Thyroid gland (tissue), 4 donors: Measurements from ENCODE around the gene PALMD. TPM values are rescaled to one million over a fixed set of nuclear protein-coding genes. Genes with fewer than 3 reads are reported as not detected.

ENCODE experiments used
- DNase-seq, 2 donors: peaks; one replicate each; pipeline ENCODE4 v3.0.0-alpha.2; 2019
- H3K27ac ChIP-seq, 3 donors: fragments of 200-600 bp; sonication (generic); 1 replicate in 2 of 3; 2 replicates in 1 of 3; pipeline ENCODE4 v1.5.1; 2016 to 2019; ENCODE audit warnings: mild to moderate bottlenecking in 1 of 3, moderate library complexity in 1 of 3
- H3K27me3 ChIP-seq: fragments of 200-600 bp; sonication (generic); one replicate; pipeline ENCODE4 v1.5.1; 2019
- H3K36me3 ChIP-seq, 2 donors: fragments of 200-600 bp; sonication (generic); one replicate each; pipeline ENCODE4 v1.5.1; 2016 to 2019
- H3K4me1 ChIP-seq, 2 donors: fragments of 200-600 bp; sonication (generic); one replicate each; pipeline ENCODE4 v1.5.1; 2017 to 2019
- H3K4me3 ChIP-seq, 3 donors: fragments of 200-600 bp; sonication (generic); replicated peaks in 1 of 3; 1 replicate in 2 of 3; 2 replicates in 1 of 3; pipeline ENCODE4 v1.5.1; 2016; ENCODE audit warnings: mild to moderate bottlenecking in 1 of 3
- H3K9me3 ChIP-seq: fragments of 200-600 bp; sonication (generic); one replicate; pipeline ENCODE4 v1.5.1; 2017
- CTCF ChIP-seq, 6 experiments: fragments of 200-600 bp in 3 of 6; fragments of 450-650 bp in 3 of 6; sonication (generic) in 3 of 6; IDR thresholded peaks; one replicate each; pipeline ENCODE4 v1.5.1; 2016 to 2019; ENCODE audit warnings: antibody characterized with exemption in 6 of 6, mild to moderate bottlenecking in 2 of 6, inconsistent platforms in 1 of 6, moderate library complexity in 1 of 6
- POLR2A ChIP-seq, 2 donors: fragments of 450-650 bp; IDR thresholded peaks; one replicate each; pipeline ENCODE4 v1.6.1; 2017; ENCODE audit warnings: antibody characterized with exemption in 2 of 2, mild to moderate bottlenecking in 2 of 2, moderate library complexity in 1 of 2
- WGBS, 2 donors: methylation state at CpG; one replicate each; pipeline ENCODE4 v1.1.5; 2017; 5-methylcytosine and 5-hydroxymethylcytosine counted together
- intact Hi-C: fragments of 100-400 bp; cut with DNase I; formaldehyde crosslinking; loops from one replicate; pipeline ENCODE4 v1.15.1; 2023
- total RNA-seq, 4 donors: library from RNA; depleted of rRNA; stranded (reverse); fragments of >200 nt; gene quantifications; one replicate each; pipeline ENCODE4 v1.2.3, GENCODE V29; 2016

PALMD gene
- total RNA-seq, 4 donors from 2014 or later = 6.9 to 14.1 (median 11.2) TPM

DNA sequence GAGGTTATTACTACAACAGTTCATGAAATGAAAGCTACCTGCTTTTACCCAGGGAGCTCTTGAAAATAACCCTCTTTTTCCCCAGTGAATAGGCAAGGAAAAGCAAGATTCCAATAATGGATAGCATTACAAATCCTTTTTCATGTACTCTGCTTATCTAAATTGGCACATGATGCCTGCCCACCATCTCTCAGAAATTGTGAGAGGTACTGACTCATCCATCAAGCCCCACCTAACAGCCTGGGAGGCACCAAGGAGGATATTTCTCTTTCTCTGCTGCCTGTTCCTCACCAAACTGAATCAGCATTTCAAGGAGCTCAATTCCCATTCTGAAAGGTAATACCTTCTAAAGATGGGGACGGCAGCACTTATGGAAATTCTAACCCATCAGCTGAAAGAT lies 34.4 kb downstream of the PALMD start:
- Histone ChIP-seq H3K36me3 (no peaks in the 10 kb centered on the region), H3K4me1 (peaks cover 3% of the 10 kb centered on the region in 2 donors), H3K4me3 (no peak overlapping the region), H3K27ac (no peak overlapping the region), H3K27me3 (no peaks in the 10 kb centered on the region), H3K9me3 (no peaks in the 10 kb centered on the region)
- TF ChIP-seq POLR2A (IDR thresholded peaks at IDR 0.05) = no peak
- TF ChIP-seq CTCF (IDR thresholded peaks at IDR 0.05) = no peak
- WGBS, 2 donors = 88 to 90% methylated on average over 1 of the region's 1 CpG
- DNase-seq = no peak
- intact Hi-C loops = no loop called here

GRCh38 chr1:99681583-99681982 lies 35.7 kb downstream of the PALMD start:
- Histone ChIP-seq H3K27me3 (no peaks in the 10 kb centered on the region), H3K36me3 (no peaks in the 10 kb centered on the region), H3K4me1 (peaks cover 6 to 10% of the 10 kb centered on the region in 2 donors), H3K4me3 (no peak overlapping the region), H3K9me3 (no peaks in the 10 kb centered on the region), H3K27ac (no peak overlapping the region)
- 84 to 93% methylated on average over 3 of the region's 3 CpGs for WGBS, 2 donors
- no peak for DNase-seq
- intact Hi-C loops = no loop called here
- TF ChIP-seq POLR2A (IDR thresholded peaks at IDR 0.05) (no peak), CTCF (IDR thresholded peaks at IDR 0.05) (no peak)

- intact Hi-C loops = no loop called here
- H3K4me1 ChIP-seq = peaks cover 6 to 10% of the 10 kb centered on the region in 2 donors
- DNase-seq = no peak
- no peak overlapping the region for H3K4me3 ChIP-seq
- H3K9me3 ChIP-seq = no peaks in the 10 kb centered on the region
- TF ChIP-seq POLR2A (IDR thresholded peaks at IDR 0.05) (no peak), CTCF (IDR thresholded peaks at IDR 0.05) (no peak)
- no peak overlapping the region for H3K27ac ChIP-seq
- H3K36me3 ChIP-seq = no peaks in the 10 kb centered on the region
- WGBS, 2 donors = 77 to 80% methylated on average over 4 of the region's 4 CpGs
- H3K27me3 ChIP-seq = no peaks in the 10 kb centered on the region
Observed at GRCh38 chr1:99682291-99682751, 36.4 kb downstream of the PALMD start.

DNA sequence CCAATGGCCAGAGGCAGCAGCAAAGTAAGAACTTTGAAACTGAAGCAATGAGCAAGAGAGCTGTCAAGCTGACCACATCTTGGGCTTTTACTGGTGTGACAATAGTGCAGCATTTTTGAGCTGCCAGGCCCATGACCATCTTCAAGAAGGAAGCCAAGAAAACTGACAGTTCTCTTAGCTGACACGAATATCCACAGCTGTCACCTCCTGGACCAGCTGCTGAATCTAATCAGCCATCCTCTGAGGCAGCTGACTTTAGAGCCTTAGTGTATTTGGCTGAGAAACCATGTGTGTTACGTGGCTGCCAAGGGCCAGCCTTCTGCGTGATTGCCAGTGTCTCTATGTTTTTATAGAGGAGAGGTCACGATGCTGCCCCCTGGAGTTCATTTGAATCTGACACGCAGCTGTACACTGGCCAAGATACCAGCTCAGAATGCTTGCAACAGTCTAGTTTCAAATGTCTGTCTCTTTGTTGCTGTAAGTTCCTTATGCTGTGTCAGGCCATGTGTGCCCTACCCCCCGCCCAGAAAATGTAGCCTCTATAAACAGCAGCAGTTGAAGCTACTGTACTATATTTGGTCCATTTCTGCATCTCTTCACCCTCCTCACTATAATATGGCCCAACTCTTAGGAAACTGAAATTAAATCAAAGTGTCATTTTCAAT lies 39.7 kb downstream of the PALMD start:
- H3K27ac ChIP-seq = peak overlapping the region in 1 of 3 donors; percentile 36
- no peak overlapping the region for H3K4me3 ChIP-seq
- peak in 5 of 6 experiments; percentile 29 to 66 (median 59) for TF ChIP-seq CTCF (IDR thresholded peaks at IDR 0.05)
- TF ChIP-seq POLR2A (IDR thresholded peaks at IDR 0.05) = no peak
- WGBS, 2 donors = 13% methylated on average over 6 of the region's 6 CpGs
- peaks cover 6 to 10% of the 10 kb centered on the region in 2 donors for H3K4me1 ChIP-seq
- intact Hi-C loops = no loop called here
- H3K27me3 ChIP-seq = no peaks in the 10 kb centered on the region
- DNase-seq = peak; percentile 85 to 90
- no peaks in the 10 kb centered on the region for H3K9me3 ChIP-seq
- H3K36me3 ChIP-seq = no peaks in the 10 kb centered on the region

GRCh38 chr1:99691175-99691574 lies 45.3 kb downstream of the PALMD start:
- no peak overlapping the region for H3K4me3 ChIP-seq
- H3K27me3 ChIP-seq = no peaks in the 10 kb centered on the region
- WGBS, 2 donors = 74 to 86% methylated on average over 2 of the region's 2 CpGs
- H3K9me3 ChIP-seq = no peaks in the 10 kb centered on the region
- no peak overlapping the region for H3K27ac ChIP-seq
- TF ChIP-seq CTCF (IDR thresholded peaks at IDR 0.05) (no peak), POLR2A (IDR thresholded peaks at IDR 0.05) (no peak)
- H3K36me3 ChIP-seq = no peaks in the 10 kb centered on the region
- H3K4me1 ChIP-seq = no peaks in the 10 kb centered on the region
- intact Hi-C loops = no loop called here
- DNase-seq = no peak
